Duodenal mucosa (tissue), 2 donors: ENCODE results near the gene PPCDC.

Experiments
- H3K27ac ChIP-seq: one replicate; pipeline ENCODE4 v1.7.0; 2013; ENCODE audit warnings: low read depth, low read length
- H3K27me3 ChIP-seq, 2 donors: one replicate each; pipeline ENCODE4 v1.7.0; 2013; ENCODE audit warnings: low read length in 2 of 2, control low read depth in 1 of 2; ENCODE audit not compliant: insufficient read depth in 2 of 2, control insufficient read depth in 1 of 2
- H3K36me3 ChIP-seq, 2 donors: one replicate each; pipeline ENCODE4 v1.7.0; 2013; ENCODE audit warnings: low read length in 2 of 2, control low read depth in 1 of 2; ENCODE audit not compliant: insufficient read depth in 2 of 2, control insufficient read depth in 1 of 2
- H3K4me1 ChIP-seq, 2 donors: one replicate each; pipeline ENCODE4 v1.7.0; 2013; ENCODE audit warnings: low read length in 2 of 2, control low read depth in 1 of 2; ENCODE audit not compliant: insufficient read depth in 2 of 2, control insufficient read depth in 1 of 2
- H3K4me3 ChIP-seq, 2 donors: one replicate each; pipeline ENCODE4 v1.7.0; 2013; ENCODE audit warnings: low read length in 2 of 2, low read depth in 1 of 2
- H3K9ac ChIP-seq, 2 donors: one replicate each; pipeline ENCODE4 v1.7.0; 2013; ENCODE audit warnings: low read length in 2 of 2, low read depth in 1 of 2
- H3K9me3 ChIP-seq, 2 donors: one replicate each; pipeline ENCODE4 v1.7.0; 2013; ENCODE audit warnings: low read length in 2 of 2, control low read depth in 1 of 2; ENCODE audit not compliant: control insufficient read depth in 1 of 2

PPCDC gene

DNA sequence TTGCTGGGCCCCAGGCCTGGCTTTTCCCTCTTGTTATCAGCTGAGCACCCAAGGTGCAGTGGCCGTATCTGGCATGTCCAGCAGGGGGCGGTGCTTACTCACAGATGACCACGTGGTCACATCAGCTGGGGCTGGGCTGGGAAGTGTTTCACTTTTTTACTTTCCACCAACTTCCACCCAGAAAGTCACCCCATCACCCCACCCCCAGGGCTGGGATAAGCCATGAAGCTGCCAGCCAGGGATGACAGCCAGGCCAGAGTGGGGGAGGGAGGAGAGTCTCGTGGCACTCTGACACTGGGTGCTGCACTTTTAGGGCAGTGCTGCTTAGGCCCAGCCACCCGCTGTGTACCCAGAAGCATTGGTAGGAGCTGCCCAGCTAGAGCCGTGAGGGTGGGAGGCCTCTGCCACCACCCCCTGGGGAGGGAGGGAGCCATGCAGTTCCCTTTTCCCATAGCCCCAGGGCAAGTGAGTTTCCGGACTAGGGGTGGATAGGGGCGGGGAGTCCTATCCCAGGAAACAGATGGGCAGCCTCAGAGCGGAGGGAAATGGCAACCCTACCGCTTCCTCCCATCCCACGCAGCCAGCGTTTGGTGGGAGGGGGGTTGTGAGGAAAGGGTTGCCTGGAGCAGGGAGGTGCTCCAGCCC lies 6.1 kb downstream of the PPCDC start:
- H3K9me3 ChIP-seq: no peaks in the 10 kb centered on the region
- peaks cover 34 to 37% of the 10 kb centered on the region in 2 donors for H3K4me1 ChIP-seq
- no peaks in the 10 kb centered on the region for H3K27me3 ChIP-seq
- H3K36me3 ChIP-seq: peaks cover 0 to 7% of the 10 kb centered on the region in 2 donors
- peak overlapping the region; percentile 37 to 65 for H3K9ac ChIP-seq
- peak overlapping the region in 1 of 2 donors; percentile 0 for H3K4me3 ChIP-seq
- H3K27ac ChIP-seq: no peak overlapping the region

DNA sequence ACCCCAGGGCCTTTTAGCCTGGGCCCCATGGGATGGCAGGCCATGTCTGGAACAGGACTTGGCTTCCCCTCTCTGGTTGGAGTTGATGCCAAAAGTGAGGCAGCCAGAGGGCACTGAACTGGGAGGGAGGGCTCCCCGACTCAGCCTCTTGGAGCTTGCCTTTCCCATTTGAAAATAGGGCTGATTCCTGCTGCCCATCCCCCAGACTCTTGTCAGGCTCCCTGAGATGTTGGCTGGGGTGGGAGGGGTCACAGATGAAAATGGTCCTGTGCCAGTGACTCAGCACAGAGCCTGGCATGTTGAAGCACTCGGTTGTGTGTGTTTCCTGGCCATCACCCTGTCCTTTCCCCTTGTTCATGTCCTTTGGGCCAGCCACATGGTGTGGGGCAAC lies 6.6 kb downstream of the PPCDC start:
- peaks cover 30 to 32% of the 10 kb centered on the region in 2 donors for H3K4me1 ChIP-seq
- H3K9me3 ChIP-seq: no peaks in the 10 kb centered on the region
- H3K27me3 ChIP-seq: no peaks in the 10 kb centered on the region
- H3K4me3 ChIP-seq: no peak overlapping the region
- no peak overlapping the region for H3K9ac ChIP-seq
- H3K36me3 ChIP-seq: peaks cover 0 to 7% of the 10 kb centered on the region in 2 donors
- H3K27ac ChIP-seq: no peak overlapping the region

GRCh38 chr15:75030424-75030823 lies 7.0 kb downstream of the PPCDC start:
- no peak overlapping the region for H3K27ac ChIP-seq
- H3K4me1 ChIP-seq: peaks cover 28% of the 10 kb centered on the region in 2 donors
- no peaks in the 10 kb centered on the region for H3K27me3 ChIP-seq
- H3K4me3 ChIP-seq: no peak overlapping the region
- H3K9ac ChIP-seq: no peak overlapping the region
- H3K36me3 ChIP-seq: peaks cover 0 to 7% of the 10 kb centered on the region in 2 donors
- no peaks in the 10 kb centered on the region for H3K9me3 ChIP-seq

DNA sequence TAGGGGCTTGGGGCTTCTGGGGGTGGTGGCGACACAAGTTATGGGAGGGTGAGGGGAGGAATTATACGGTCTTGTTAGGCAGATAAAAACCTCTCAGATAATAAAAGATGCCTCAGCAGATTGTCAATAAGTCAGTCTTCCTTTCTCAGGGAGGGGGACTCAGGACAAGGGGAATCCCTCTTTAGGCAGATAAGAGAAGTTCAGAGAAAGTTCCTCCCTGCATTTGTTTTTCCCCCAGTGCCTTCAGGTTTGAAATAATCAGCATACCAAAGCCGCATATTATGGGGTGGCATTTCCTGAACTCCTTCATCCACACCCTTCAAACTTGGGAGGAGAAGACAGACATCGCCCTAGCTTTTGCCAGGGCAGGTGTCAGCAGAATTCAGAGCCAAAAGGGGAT lies 8.5 kb downstream of the PPCDC start:
- no peaks in the 10 kb centered on the region for H3K36me3 ChIP-seq
- no peak overlapping the region for H3K4me3 ChIP-seq
- no peaks in the 10 kb centered on the region for H3K27me3 ChIP-seq
- H3K27ac ChIP-seq: no peak overlapping the region
- H3K4me1 ChIP-seq: peaks cover 28 to 34% of the 10 kb centered on the region in 2 donors
- H3K9me3 ChIP-seq: no peaks in the 10 kb centered on the region
- no peak overlapping the region for H3K9ac ChIP-seq

DNA sequence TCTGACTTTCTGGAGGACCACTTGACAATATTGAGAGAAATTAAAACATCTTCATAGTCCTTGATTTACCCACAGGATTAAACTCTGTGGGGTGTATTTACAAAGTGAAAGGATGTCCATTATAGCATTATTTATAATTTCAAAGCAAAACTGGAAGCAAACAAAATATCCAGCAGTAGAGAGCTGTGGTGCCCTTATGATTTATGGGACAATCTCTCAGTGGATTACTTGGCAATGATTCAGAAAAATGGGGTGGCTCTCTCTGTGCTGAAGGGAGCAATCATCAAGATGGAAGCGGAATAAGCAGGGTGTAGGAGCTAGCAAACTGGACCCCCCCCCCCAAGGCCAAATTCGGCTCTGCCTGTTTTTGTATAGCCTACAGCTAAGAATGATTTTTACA lies 9.0 kb downstream of the PPCDC start:
- H3K27ac ChIP-seq: no peak overlapping the region
- H3K9ac ChIP-seq: no peak overlapping the region
- H3K36me3 ChIP-seq: no peaks in the 10 kb centered on the region
- no peaks in the 10 kb centered on the region for H3K27me3 ChIP-seq
- no peaks in the 10 kb centered on the region for H3K9me3 ChIP-seq
- H3K4me3 ChIP-seq: no peak overlapping the region
- peaks cover 28 to 34% of the 10 kb centered on the region in 2 donors for H3K4me1 ChIP-seq

DNA sequence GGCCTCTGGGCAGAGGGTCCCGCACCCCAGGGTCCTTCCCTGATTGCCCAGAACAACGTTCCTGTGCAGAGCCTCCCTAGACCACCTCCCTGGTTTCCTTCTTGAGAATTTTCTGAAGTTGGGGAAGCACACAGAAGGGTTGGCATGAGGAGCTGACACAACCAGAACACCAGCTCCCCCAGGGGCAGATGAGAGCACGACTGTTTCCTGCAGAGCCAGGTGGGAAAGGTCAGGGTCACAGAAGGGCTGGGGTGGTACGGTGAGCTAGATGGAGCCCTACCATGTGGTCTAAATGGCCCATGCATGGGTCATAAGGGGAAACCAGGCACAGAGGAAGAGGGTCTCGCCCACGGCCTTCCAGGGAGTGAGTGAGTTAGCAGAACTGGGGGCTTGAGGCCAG lies 10.4 kb downstream of the PPCDC start:
- H3K27me3 ChIP-seq: no peaks in the 10 kb centered on the region
- H3K27ac ChIP-seq: no peak overlapping the region
- H3K9me3 ChIP-seq: no peaks in the 10 kb centered on the region
- no peak overlapping the region for H3K4me3 ChIP-seq
- H3K9ac ChIP-seq: no peak overlapping the region
- H3K36me3 ChIP-seq: no peaks in the 10 kb centered on the region
- peaks cover 28 to 40% of the 10 kb centered on the region in 2 donors for H3K4me1 ChIP-seq

DNA sequence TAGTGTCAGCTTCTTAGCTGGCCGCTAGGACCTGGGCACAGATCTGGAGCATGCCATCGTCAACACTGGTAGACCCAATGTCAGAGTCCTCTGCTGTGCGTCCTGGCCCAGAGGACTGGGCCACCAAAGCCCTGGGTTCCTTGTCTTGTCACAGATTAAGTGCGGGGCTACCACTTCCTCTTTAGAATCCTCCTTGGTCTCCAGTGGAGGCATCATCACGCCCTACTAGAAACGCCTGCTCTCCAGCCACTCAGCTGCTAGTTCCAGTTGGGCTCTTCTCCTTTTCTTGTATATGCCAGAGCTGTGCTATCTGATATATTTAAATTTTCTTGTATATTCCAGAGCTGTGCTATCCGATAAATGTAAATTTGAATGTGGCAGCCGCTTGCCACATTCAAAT lies 11.2 kb downstream of the PPCDC start:
- Histone ChIP-seq H3K27me3 (no peaks in the 10 kb centered on the region), H3K9ac (no peak overlapping the region), H3K9me3 (no peaks in the 10 kb centered on the region), H3K4me3 (no peak overlapping the region), H3K36me3 (no peaks in the 10 kb centered on the region), H3K27ac (no peak overlapping the region), H3K4me1 (peaks cover 23 to 37% of the 10 kb centered on the region in 2 donors)

DNA sequence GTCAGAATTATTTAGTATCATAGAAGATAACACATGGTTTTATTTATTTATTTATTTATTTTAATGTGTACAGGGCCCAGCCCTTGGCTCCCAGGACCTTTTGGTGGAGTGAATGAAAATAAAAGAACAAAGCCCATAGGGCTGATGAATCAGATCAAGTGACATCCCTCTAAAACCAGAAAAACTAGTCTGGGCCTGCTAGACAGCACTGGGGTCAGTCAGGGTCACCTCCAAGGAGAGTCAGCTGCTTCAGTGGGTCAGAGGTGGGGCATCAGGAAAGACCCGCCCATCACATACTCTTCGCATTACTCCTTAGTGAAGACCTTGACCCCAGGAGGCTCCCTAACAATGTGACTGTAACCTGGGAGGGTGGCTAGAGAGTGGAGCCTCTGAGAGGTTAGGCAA lies 12.8 kb downstream of the PPCDC start:
- Histone ChIP-seq H3K4me1 (peaks cover 14 to 31% of the 10 kb centered on the region in 2 donors), H3K27me3 (no peaks in the 10 kb centered on the region), H3K9ac (no peak overlapping the region), H3K27ac (no peak overlapping the region), H3K4me3 (no peak overlapping the region), H3K36me3 (no peaks in the 10 kb centered on the region), H3K9me3 (no peaks in the 10 kb centered on the region)

- H3K4me3 ChIP-seq: no peak overlapping the region
- H3K9me3 ChIP-seq: no peaks in the 10 kb centered on the region
- H3K4me1 ChIP-seq: peaks cover 19 to 30% of the 10 kb centered on the region in 2 donors
- no peak overlapping the region for H3K9ac ChIP-seq
- H3K36me3 ChIP-seq: no peaks in the 10 kb centered on the region
- H3K27ac ChIP-seq: no peak overlapping the region
- no peaks in the 10 kb centered on the region for H3K27me3 ChIP-seq
Measured at GRCh38 chr15:75037685-75038084, 14.3 kb downstream of the PPCDC start.

GRCh38 chr15:75038231-75038630 lies 14.8 kb downstream of the PPCDC start:
- no peaks in the 10 kb centered on the region for H3K36me3 ChIP-seq
- no peaks in the 10 kb centered on the region for H3K9me3 ChIP-seq
- H3K9ac ChIP-seq: no peak overlapping the region
- H3K4me3 ChIP-seq: no peak overlapping the region
- no peaks in the 10 kb centered on the region for H3K27me3 ChIP-seq
- peaks cover 25 to 35% of the 10 kb centered on the region in 2 donors for H3K4me1 ChIP-seq
- H3K27ac ChIP-seq: no peak overlapping the region
